NT2/D1 (cell line): ENCODE results near the gene GPX2.

Experiments
- SUZ12 ChIP-seq: IDR thresholded peaks from 2 replicates; pipeline ENCODE4 v1.6.1; 2011; ENCODE audit not compliant: insufficient read length, insufficient read depth; ENCODE audit errors: extremely low read depth
- YY1 ChIP-seq: IDR thresholded peaks from 2 replicates; pipeline ENCODE4 v1.6.1; 2011; ENCODE audit not compliant: insufficient read length, insufficient read depth
- ZNF274 ChIP-seq: IDR thresholded peaks from 2 replicates; pipeline ENCODE4 v1.6.1; 2011; ENCODE audit warnings: mild to moderate bottlenecking, low read depth, low read length

GRCh38 chr14:64927031-64927430 is 15.5 kb downstream of the GPX2 start:
- TF ChIP-seq SUZ12 (no peak), YY1 (no peak), ZNF274 (no peak)
